ENCODE measurements around the gene FOXF2. TPM values are rescaled to one million over a fixed set of nuclear protein-coding genes. Genes with fewer than 3 reads are reported as not detected.

Gene FOXF2
- total RNA-seq, 4 donors from 2014 or later, result 0.51 to 0.88 (median 0.75) TPM; not detected in 1

GRCh38 chr6:1403851-1404712 lies 14.7 kb downstream of the FOXF2 start:
- no peak for TF ChIP-seq CTCF (IDR thresholded peaks at IDR 0.05; ENCODE audit: low read depth)

- TF ChIP-seq CTCF (IDR thresholded peaks at IDR 0.05; ENCODE audit: low read depth), result no peak
Measured at GRCh38 chr6:1404713-1405098, 15.3 kb downstream of the FOXF2 start.

DNA sequence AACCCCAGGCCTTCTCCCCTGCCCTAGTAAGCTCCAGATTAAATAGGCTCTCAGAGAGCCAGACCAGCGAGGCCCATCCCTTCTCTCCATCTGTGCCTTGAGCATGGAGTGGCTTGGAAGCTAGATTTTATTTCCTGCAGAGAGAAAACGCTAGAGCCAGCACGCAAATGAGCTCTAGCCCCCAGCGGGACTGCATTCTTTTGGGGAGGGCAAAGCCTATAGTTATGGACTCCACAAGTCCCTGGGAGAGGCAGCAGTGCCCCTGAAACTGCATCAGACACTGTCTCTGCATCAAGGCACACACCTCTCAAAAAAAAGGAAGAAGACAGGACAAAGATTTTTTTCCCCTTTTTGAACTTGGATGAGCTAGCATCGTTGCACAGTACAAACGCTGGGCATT lies 15.8 kb downstream of the FOXF2 start:
- no peak for TF ChIP-seq CTCF (IDR thresholded peaks at IDR 0.05; ENCODE audit: low read depth)

- TF ChIP-seq CTCF (IDR thresholded peaks at IDR 0.05; ENCODE audit: low read depth), result no peak
Measured at GRCh38 chr6:1406306-1407072, 17.1 kb downstream of the FOXF2 start.

GRCh38 chr6:1407499-1407990 lies 18.2 kb downstream of the FOXF2 start:
- no peak for TF ChIP-seq CTCF (IDR thresholded peaks at IDR 0.05; ENCODE audit: low read depth)

DNA sequence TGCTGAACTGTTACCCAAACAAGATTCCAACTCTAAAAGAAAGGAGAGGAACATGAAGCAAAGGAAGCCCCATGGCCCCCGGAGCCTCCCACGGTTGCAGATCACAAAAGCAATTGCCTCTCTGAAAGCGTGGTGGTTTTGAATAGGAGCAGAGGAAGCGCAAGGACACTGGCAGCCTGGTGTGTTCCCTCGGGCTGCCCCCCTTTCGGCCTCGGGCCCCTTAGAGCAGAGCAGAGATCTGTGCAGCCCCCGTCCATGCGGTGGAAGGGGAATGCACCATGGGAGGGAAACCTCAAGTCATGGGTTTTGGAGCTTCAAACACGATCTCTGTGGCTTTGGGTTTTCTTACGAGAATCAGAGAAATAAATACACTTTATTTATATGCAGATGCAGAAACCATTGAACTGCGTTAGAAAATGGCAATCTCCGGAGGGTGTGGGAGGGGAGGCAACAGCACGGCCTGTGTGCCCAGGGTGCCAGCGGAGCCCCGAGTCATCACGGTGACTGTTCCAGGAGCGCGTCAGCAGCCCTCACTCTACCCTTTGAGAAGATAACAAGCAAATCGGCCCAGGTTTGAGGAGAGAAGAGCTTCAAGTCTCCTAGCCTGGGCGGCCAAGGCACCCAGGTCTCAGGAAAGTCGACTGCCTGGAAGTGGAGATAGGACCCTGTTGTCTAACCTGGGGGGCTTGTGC lies 20.5 kb downstream of the FOXF2 start:
- TF ChIP-seq CTCF (IDR thresholded peaks at IDR 0.05; ENCODE audit: low read depth), result no peak

All from subcutaneous adipose tissue (tissue), 4 donors.